ENCODE measurements around the gene ZFHX3.

DNA sequence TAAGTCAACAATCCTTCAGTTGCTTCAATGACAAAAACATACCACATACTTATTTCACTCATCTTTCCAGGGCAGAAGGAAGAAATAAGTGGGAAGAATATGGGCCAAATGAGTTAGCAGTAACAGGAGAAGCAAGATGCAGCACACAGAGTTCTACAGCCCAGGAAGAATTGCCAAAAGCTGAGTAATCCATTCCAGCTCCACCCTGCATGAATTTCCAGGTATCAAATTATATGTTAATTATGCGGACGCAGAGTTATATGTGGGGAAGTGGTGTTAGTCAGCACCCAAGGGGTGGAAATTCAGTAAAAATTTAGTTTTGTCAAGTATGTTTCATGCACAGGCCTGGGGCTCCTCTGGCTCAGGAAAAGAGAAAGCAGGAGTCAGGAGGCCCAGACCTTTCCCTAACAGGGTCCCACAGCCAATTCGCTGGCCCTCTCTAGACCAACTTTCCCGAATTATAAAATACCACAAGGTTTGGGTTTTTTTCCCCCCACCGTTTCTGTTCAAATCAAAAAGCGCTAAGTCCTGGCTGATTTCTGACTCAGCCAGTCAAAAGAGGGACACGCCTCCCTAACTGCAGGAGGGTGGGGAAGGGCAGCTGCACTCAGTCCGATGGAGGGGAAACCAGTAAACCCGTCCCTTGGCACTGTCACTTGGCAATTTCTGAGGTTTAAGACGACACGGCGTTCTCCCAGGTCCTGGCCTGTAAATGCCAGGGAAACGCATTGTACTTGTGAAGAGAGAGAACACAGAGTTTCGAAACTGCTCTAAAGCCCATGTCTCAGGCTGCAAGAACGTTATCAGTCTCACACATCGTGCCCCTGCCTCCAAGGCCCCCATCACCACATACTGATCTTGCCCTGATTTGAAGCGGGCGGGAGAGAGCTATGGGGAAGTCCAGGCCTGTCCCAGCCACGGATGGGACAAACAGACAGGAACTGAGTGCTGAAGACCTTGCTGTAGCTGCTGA is 58.1 kb downstream of the ZFHX3 start:
- TF ChIP-seq CTCF (conservative IDR thresholded peaks at IDR 0.05 in 1 of 2, IDR thresholded peaks at IDR 0.05 in 1 of 2; ENCODE audit: low read depth in 1 of 2, low read length in 2 of 2) (no peak), EZH2 (IDR thresholded peaks at IDR 0.05; ENCODE audit: low read length, missing control alignments) (no peak)

All from fibroblast of lung (primary cell).